Loucy (cell line): ENCODE results near the gene SDC3.

Experiments
- EZH2phosphoT487 ChIP-seq: fragments of 200-600 bp; IDR thresholded peaks from 2 replicates; pipeline ENCODE4 v1.6.1; 2018; ENCODE audit warnings: antibody characterized with exemption, mild to moderate bottlenecking, moderate library complexity, borderline replicate concordance
- TF ChIP-seq, protein P1 (sequence below): fragments of 200-600 bp; sonication (generic); conservative IDR thresholded peaks from 2 replicates; pipeline ENCODE4 v1.5.1; 2014; ENCODE audit warnings: mild to moderate bottlenecking, antibody characterized with exemption, low read length

DNA sequence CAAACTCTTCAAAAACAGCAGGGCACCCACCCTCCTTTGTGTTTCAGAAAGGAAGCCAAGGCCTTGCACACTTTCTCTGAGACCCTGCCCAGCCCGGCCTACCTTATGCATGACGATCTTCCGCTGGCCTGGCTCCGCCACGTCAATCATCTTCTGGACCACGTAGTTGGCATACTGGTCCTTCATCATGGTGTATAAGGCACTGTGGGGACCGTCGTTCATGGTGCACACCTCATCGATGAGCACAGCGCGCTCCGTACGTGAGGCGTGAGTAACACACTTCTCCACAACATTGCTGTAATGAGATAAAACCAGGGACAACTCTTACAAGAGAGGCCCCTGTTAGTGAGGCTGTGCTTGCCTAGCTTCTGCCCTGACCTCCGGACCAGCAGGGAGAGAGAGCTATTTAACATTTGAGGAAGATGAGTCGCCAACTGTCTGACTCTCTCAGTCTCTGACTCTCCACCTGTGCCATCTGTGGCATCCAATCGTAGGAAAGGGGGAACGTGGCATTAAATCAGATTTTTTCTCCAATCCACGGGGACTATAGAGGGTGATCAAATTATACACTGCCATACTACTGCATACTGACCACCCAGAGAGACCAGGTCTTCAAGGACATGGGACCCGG, 28.1 kb upstream of the SDC3 start:
- TF ChIP-seq, protein P1, sequence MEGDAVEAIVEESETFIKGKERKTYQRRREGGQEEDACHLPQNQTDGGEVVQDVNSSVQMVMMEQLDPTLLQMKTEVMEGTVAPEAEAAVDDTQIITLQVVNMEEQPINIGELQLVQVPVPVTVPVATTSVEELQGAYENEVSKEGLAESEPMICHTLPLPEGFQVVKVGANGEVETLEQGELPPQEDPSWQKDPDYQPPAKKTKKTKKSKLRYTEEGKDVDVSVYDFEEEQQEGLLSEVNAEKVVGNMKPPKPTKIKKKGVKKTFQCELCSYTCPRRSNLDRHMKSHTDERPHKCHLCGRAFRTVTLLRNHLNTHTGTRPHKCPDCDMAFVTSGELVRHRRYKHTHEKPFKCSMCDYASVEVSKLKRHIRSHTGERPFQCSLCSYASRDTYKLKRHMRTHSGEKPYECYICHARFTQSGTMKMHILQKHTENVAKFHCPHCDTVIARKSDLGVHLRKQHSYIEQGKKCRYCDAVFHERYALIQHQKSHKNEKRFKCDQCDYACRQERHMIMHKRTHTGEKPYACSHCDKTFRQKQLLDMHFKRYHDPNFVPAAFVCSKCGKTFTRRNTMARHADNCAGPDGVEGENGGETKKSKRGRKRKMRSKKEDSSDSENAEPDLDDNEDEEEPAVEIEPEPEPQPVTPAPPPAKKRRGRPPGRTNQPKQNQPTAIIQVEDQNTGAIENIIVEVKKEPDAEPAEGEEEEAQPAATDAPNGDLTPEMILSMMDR, result no peak
- TF ChIP-seq EZH2phosphoT487, result no peak
